Mesenchymal stem cell (in vitro differentiated cells and primary cell): Measurements from ENCODE around the gene ADCY5.

Experiments
- DNase-seq: peaks from one replicate; pipeline ENCODE4 v3.0.0-alpha.2; 2013
- H2AFZ ChIP-seq: one replicate; pipeline ENCODE4 v1.6.1; 2013; ENCODE audit warnings: low read depth, mild to moderate bottlenecking, control low read depth, inconsistent platforms, low read length, moderate library complexity
- H2AK5ac ChIP-seq: 2 replicates; pipeline ENCODE4 v1.6.1; 2013; ENCODE audit warnings: low read length, moderate library complexity, mild to moderate bottlenecking, inconsistent platforms; ENCODE audit not compliant: severe bottlenecking
- H2BK120ac ChIP-seq: one replicate; pipeline ENCODE4 v1.6.1; 2013; ENCODE audit warnings: low read depth, mild to moderate bottlenecking, inconsistent platforms, low read length, moderate library complexity
- H2BK12ac ChIP-seq, 2 experiments: one replicate each; pipeline ENCODE4 v1.6.1; 2013; ENCODE audit warnings: inconsistent platforms in 2 of 2, low read length in 2 of 2, mild to moderate bottlenecking in 2 of 2, moderate library complexity in 2 of 2, control low read depth in 1 of 2
- H2BK15ac ChIP-seq: one replicate; pipeline ENCODE4 v1.6.1; 2013; ENCODE audit warnings: mild to moderate bottlenecking, low read depth, inconsistent platforms; ENCODE audit not compliant: poor library complexity, severe bottlenecking
- H2BK5ac ChIP-seq: 2 replicates; pipeline ENCODE4 v1.6.1; 2013; ENCODE audit warnings: low read depth, mild to moderate bottlenecking, low read length, control low read depth, inconsistent platforms; ENCODE audit not compliant: poor library complexity, severe bottlenecking
- H3K14ac ChIP-seq, 2 experiments: one replicate each; pipeline ENCODE4 v1.6.1; 2013; ENCODE audit warnings: inconsistent platforms in 2 of 2, low read length in 2 of 2, control low read depth in 1 of 2, mild to moderate bottlenecking in 1 of 2, moderate library complexity in 1 of 2
- H3K18ac ChIP-seq, 2 experiments: one replicate each; pipeline ENCODE4 v1.6.1; 2013; ENCODE audit warnings: inconsistent platforms in 2 of 2, low read length in 2 of 2, control low read depth in 1 of 2, low read depth in 1 of 2, mild to moderate bottlenecking in 1 of 2
- H3K23ac ChIP-seq, 2 experiments: one replicate each; pipeline ENCODE4 v1.6.1; 2013; ENCODE audit warnings: inconsistent platforms in 2 of 2, low read length in 2 of 2, mild to moderate bottlenecking in 2 of 2, moderate library complexity in 2 of 2, control low read depth in 1 of 2
- H3K27ac ChIP-seq: 2 replicates; pipeline ENCODE4 v1.5.1; 2013; ENCODE audit warnings: mild to moderate bottlenecking, moderate library complexity, low read length, control low read depth, inconsistent platforms; ENCODE audit not compliant: poor library complexity, severe bottlenecking
- H3K27me3 ChIP-seq, 2 experiments: 2 replicates each; pipeline versions ENCODE4 v1.6.1 to v1.7.0; 2013; ENCODE audit warnings: low read length in 2 of 2, mild to moderate bottlenecking in 2 of 2, moderate library complexity in 2 of 2, control low read depth in 1 of 2, inconsistent platforms in 1 of 2; ENCODE audit not compliant: control insufficient read depth in 1 of 2, insufficient read depth in 1 of 2
- H3K36me3 ChIP-seq, 2 experiments: 2 replicates each; pipeline versions ENCODE4 v1.6.1 to v1.7.0; 2013; ENCODE audit warnings: low read length in 2 of 2, control low read depth in 1 of 2, inconsistent platforms in 1 of 2, low read depth in 1 of 2, mild to moderate bottlenecking in 1 of 2; ENCODE audit not compliant: insufficient read depth in 2 of 2, control insufficient read depth in 1 of 2
- H3K4ac ChIP-seq, 2 experiments: one replicate each; pipeline ENCODE4 v1.6.1; 2013; ENCODE audit warnings: inconsistent platforms in 2 of 2, low read length in 2 of 2, mild to moderate bottlenecking in 2 of 2, moderate library complexity in 2 of 2, control low read depth in 1 of 2, low read depth in 1 of 2
- H3K4me1 ChIP-seq: 2 replicates; pipeline ENCODE4 v1.6.1; 2013; ENCODE audit warnings: low read depth, low read length, control low read depth; ENCODE audit not compliant: control insufficient read depth, insufficient read depth
- H3K4me2 ChIP-seq: 2 replicates; pipeline ENCODE4 v1.6.1; 2013; ENCODE audit warnings: low read length, mild to moderate bottlenecking, inconsistent platforms; ENCODE audit not compliant: poor library complexity, severe bottlenecking
- H3K4me3 ChIP-seq, 2 experiments: 2 replicates each; pipeline versions ENCODE4 v1.5.1 to v1.7.0; 2013; ENCODE audit warnings: low read length in 2 of 2, mild to moderate bottlenecking in 2 of 2, control low read depth in 1 of 2, low read depth in 1 of 2; ENCODE audit not compliant: insufficient read depth in 1 of 2
- H3K79me1 ChIP-seq: replicated peaks from 2 replicates; pipeline ENCODE4 v1.6.1; 2013; ENCODE audit warnings: mild to moderate bottlenecking, control low read depth, low read length, inconsistent platforms; ENCODE audit not compliant: poor library complexity, severe bottlenecking
- H3K9ac ChIP-seq: 2 replicates; pipeline ENCODE4 v1.7.0; 2013; ENCODE audit warnings: mild to moderate bottlenecking, low read length, moderate library complexity
- H3K9me3 ChIP-seq: 2 replicates; pipeline ENCODE4 v1.7.0; 2013; ENCODE audit warnings: mild to moderate bottlenecking, low read length; ENCODE audit not compliant: control insufficient read depth
- H4K8ac ChIP-seq: one replicate; pipeline ENCODE4 v1.6.1; 2013; ENCODE audit warnings: inconsistent platforms, mild to moderate bottlenecking, low read length, moderate library complexity
- H4K91ac ChIP-seq: one replicate; pipeline ENCODE4 v1.6.1; 2013; ENCODE audit warnings: mild to moderate bottlenecking, low read length, inconsistent platforms
- WGBS: methylation state at CpG from one replicate; pipeline ENCODE4 v1.1.7; 2013; ENCODE audit warnings: mixed read lengths; 5-methylcytosine and 5-hydroxymethylcytosine counted together

ADCY5 gene

GRCh38 chr3:123439806-123440580 is 8.9 kb downstream of the ADCY5 start:
- H2AK5ac ChIP-seq: no peak overlapping the region
- H3K23ac ChIP-seq: no peak overlapping the region
- WGBS: 88% methylated on average over 7 of the region's 9 CpGs
- H3K27me3 ChIP-seq: peaks cover 73 to 80% of the 10 kb centered on the region in 2 experiments
- no peak overlapping the region for H2AFZ ChIP-seq
- H3K4ac ChIP-seq: no peak overlapping the region
- no peak overlapping the region for H3K4me2 ChIP-seq
- no peaks in the 10 kb centered on the region for H3K36me3 ChIP-seq
- no peak overlapping the region for H2BK120ac ChIP-seq
- H2BK15ac ChIP-seq: no peak overlapping the region
- no peak overlapping the region for H3K4me3 ChIP-seq
- H3K79me1 ChIP-seq: no peaks in the 10 kb centered on the region
- H3K18ac ChIP-seq: no peak overlapping the region
- no peak overlapping the region for H3K14ac ChIP-seq
- H3K4me1 ChIP-seq: no peaks in the 10 kb centered on the region
- H3K9me3 ChIP-seq: no peaks in the 10 kb centered on the region
- no peak overlapping the region for H2BK12ac ChIP-seq
- DNase-seq: no peak
- no peak overlapping the region for H2BK5ac ChIP-seq
- no peak overlapping the region for H3K9ac ChIP-seq
- no peak overlapping the region for H4K91ac ChIP-seq
- H3K27ac ChIP-seq: no peak overlapping the region
- H4K8ac ChIP-seq: no peak overlapping the region

GRCh38 chr3:123432832-123433523 is 15.9 kb downstream of the ADCY5 start:
- no peak overlapping the region for H2BK15ac ChIP-seq
- H3K9me3 ChIP-seq: no peaks in the 10 kb centered on the region
- no peak for DNase-seq
- no peak overlapping the region for H3K9ac ChIP-seq
- no peak overlapping the region for H4K8ac ChIP-seq
- H2BK120ac ChIP-seq: no peak overlapping the region
- no peak overlapping the region for H3K27ac ChIP-seq
- peaks cover 75 to 85% of the 10 kb centered on the region in 2 experiments for H3K27me3 ChIP-seq
- no peaks in the 10 kb centered on the region for H3K36me3 ChIP-seq
- H3K23ac ChIP-seq: no peak overlapping the region
- no peaks in the 10 kb centered on the region for H3K79me1 ChIP-seq
- H3K4me3 ChIP-seq: no peak overlapping the region
- H3K18ac ChIP-seq: no peak overlapping the region
- peaks cover 3% of the 10 kb centered on the region for H3K4me1 ChIP-seq
- no peak overlapping the region for H3K4me2 ChIP-seq
- H2BK12ac ChIP-seq: no peak overlapping the region
- H2AK5ac ChIP-seq: no peak overlapping the region
- WGBS: 67% methylated on average over 5 of the region's 6 CpGs
- no peak overlapping the region for H3K4ac ChIP-seq
- H2AFZ ChIP-seq: no peak overlapping the region
- H3K14ac ChIP-seq: no peak overlapping the region
- H4K91ac ChIP-seq: no peak overlapping the region
- H2BK5ac ChIP-seq: no peak overlapping the region

- Histone ChIP-seq H3K4me3 (no peak overlapping the region), H3K9ac (no peak overlapping the region), H2BK120ac (no peak overlapping the region), H3K4ac (no peak overlapping the region), H3K79me1 (no peaks in the 10 kb centered on the region), H3K9me3 (no peaks in the 10 kb centered on the region), H3K18ac (no peak overlapping the region), H2BK15ac (no peak overlapping the region), H3K23ac (no peak overlapping the region), H2AFZ (no peak overlapping the region), H2AK5ac (no peak overlapping the region), H3K4me1 (peaks cover 3% of the 10 kb centered on the region), H4K91ac (no peak overlapping the region), H4K8ac (no peak overlapping the region), H3K36me3 (no peaks in the 10 kb centered on the region), H3K27me3 (peaks cover 75 to 85% of the 10 kb centered on the region in 2 experiments), H2BK12ac (no peak overlapping the region), H3K14ac (no peak overlapping the region), H2BK5ac (no peak overlapping the region), H3K4me2 (no peak overlapping the region), H3K27ac (no peak overlapping the region)
- 36% methylated on average over 10 of the region's 10 CpGs for WGBS
- DNase-seq: peak; percentile 47
Observed at GRCh38 chr3:123431658-123432324, 17.1 kb downstream of the ADCY5 start.

GRCh38 chr3:123431007-123431657 is 17.8 kb downstream of the ADCY5 start:
- H2BK15ac ChIP-seq: no peak overlapping the region
- H3K9me3 ChIP-seq: no peaks in the 10 kb centered on the region
- no peak for DNase-seq
- no peak overlapping the region for H4K91ac ChIP-seq
- H2AK5ac ChIP-seq: no peak overlapping the region
- H2BK12ac ChIP-seq: no peak overlapping the region
- H3K14ac ChIP-seq: no peak overlapping the region
- no peaks in the 10 kb centered on the region for H3K36me3 ChIP-seq
- H3K18ac ChIP-seq: no peak overlapping the region
- no peak overlapping the region for H3K4me2 ChIP-seq
- no peak overlapping the region for H2AFZ ChIP-seq
- H3K4me3 ChIP-seq: no peak overlapping the region
- no peak overlapping the region for H3K27ac ChIP-seq
- H3K4ac ChIP-seq: no peak overlapping the region
- no peak overlapping the region for H2BK5ac ChIP-seq
- no peak overlapping the region for H2BK120ac ChIP-seq
- H3K9ac ChIP-seq: no peak overlapping the region
- H4K8ac ChIP-seq: no peak overlapping the region
- no peaks in the 10 kb centered on the region for H3K79me1 ChIP-seq
- WGBS: 75% methylated on average over 5 of the region's 5 CpGs
- H3K23ac ChIP-seq: no peak overlapping the region
- H3K27me3 ChIP-seq: peaks cover 78 to 90% of the 10 kb centered on the region in 2 experiments
- H3K4me1 ChIP-seq: peaks cover 3% of the 10 kb centered on the region
